Coronary artery (tissue), 2 donors: ENCODE measurements around the gene RAB3GAP2.
"Not testable (repeated sequence)": the region's sequence is repeated elsewhere in the genome, so short reads cannot be mapped to it uniquely, and the experiment has no call there.

ENCODE experiments used
- DNase-seq: peaks from one replicate; pipeline ENCODE4 v3.0.0-alpha.2; 2017; ENCODE audit warnings: low spot score
- H3K27ac ChIP-seq, 2 donors: fragments of 200-600 bp; sonication (generic); one replicate each; pipeline ENCODE4 v1.5.1; 2016 to 2019
- H3K4me3 ChIP-seq: fragments of 200-600 bp; sonication (generic); 2 replicates; pipeline ENCODE4 v1.5.1; 2016; ENCODE audit warnings: mild to moderate bottlenecking, moderate library complexity
- CTCF ChIP-seq: fragments of 200-600 bp; sonication (generic); IDR thresholded peaks from one replicate; pipeline ENCODE4 v1.5.1; 2019; ENCODE audit warnings: antibody characterized with exemption

RAB3GAP2 gene

GRCh38 chr1:220315070-220315839 lies 43.0 kb upstream of the RAB3GAP2 start:
- no peak for DNase-seq
- Histone ChIP-seq H3K27ac (no peak overlapping the region), H3K4me3 (no peak overlapping the region)
- TF ChIP-seq CTCF = no peak

DNA sequence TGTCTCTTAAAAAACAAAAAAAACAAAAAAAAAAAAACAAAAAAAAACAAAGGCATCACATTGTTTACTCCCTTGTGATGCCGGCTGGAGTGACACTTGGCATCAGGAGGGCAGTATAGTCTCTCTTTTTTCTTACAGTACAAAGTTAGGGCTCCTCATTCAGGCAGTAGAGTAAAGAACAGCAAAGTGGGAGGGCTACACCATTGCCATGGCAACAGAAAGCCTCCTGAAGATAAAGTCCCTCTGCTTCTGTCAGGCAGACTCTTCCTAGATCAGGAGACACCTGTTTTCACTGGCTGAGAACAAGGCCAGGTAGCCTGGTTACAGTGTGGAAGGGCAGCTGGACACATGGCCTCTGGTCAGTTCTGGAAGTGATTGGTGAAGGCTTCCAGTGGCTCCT lies 41.3 kb upstream of the RAB3GAP2 start:
- DNase-seq = no peak
- no peak for TF ChIP-seq CTCF
- H3K4me3 ChIP-seq = no peak overlapping the region
- H3K27ac ChIP-seq = no peak overlapping the region

- H3K27ac ChIP-seq, H3K4me3 ChIP-seq, DNase-seq: not testable (repeated sequence)
These were observed 37.9 kb upstream of the RAB3GAP2 start for GRCh38 chr1:220310147-220310546.

DNA sequence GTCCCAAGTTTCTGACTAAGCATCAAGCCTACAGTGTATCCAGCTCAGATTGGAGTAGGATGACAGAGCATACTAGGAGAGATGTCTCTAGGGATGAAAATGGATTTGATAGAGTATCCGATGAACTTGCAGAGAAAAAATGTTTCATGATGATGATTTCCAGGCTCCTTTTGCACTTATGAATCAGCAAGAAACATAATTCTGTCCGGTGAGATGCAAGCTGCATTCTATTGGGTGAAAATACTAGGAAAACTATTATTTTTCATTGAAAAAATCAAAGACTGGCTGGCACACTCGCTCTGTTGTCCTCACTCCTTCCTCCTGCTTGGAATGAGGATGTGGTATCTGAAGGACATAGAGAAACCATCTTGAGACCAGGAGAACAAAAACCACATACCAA lies 35.4 kb upstream of the RAB3GAP2 start:
- H3K4me3 ChIP-seq = no peak overlapping the region
- no peak for DNase-seq
- no peak overlapping the region for H3K27ac ChIP-seq
- no peak for TF ChIP-seq CTCF

GRCh38 chr1:220306339-220306738 lies 34.1 kb upstream of the RAB3GAP2 start:
- no peak for TF ChIP-seq CTCF
- H3K27ac ChIP-seq = no peak overlapping the region
- no peak for DNase-seq
- no peak overlapping the region for H3K4me3 ChIP-seq

DNA sequence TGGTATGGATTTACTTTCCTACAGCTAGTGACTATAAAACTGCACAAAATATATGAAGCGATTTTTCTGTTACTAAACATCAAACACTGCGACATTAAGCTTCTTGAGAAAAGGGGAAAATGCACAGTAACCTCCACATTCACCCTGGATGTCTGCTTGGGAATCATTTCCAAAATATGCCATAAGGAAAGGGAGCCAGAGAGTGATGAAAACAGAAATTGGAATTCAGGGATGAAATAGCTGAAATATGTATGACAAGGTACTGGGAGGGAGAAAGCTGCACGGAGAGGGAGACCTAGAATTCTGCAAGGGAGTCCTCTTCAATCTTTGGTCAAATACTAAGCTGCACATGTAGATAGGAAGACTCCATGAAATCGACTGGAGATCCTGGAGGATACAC lies 31.6 kb upstream of the RAB3GAP2 start:
- Histone ChIP-seq H3K27ac (no peak overlapping the region), H3K4me3 (no peak overlapping the region)
- no peak for TF ChIP-seq CTCF
- DNase-seq = no peak

DNA sequence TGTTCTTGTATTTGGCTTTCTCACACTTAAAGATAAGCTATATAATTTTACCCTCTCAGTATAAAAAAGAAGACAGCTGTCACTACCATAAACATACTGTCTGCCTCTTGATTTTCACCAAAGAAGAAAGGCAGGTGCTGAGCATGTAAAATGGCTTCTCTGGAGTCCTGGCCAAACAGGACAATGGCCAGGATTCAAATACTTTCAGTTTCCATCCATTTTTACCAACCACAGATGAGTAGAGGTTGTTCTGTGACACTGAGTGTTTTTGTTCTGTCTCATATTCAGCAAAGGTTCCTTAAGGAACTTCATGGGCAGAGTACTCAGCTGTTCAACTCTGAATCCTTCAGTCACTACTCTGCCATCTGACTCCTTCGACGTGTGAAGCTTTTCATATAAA lies 29.4 kb upstream of the RAB3GAP2 start:
- Histone ChIP-seq H3K4me3 (no peak overlapping the region), H3K27ac (no peak overlapping the region)
- TF ChIP-seq CTCF = no peak
- no peak for DNase-seq
